SK-N-SH (cell line): ENCODE data around the gene ZNF385C. TPM values are rescaled to one million over a fixed set of nuclear protein-coding genes. Genes with fewer than 3 reads are reported as not detected.

Experiments used
- CTCF ChIA-PET: fragments of 300-600, 350-600 bp; formaldehyde crosslinking; extraction: SDS; loops from one replicate; lab custom pipeline; 2021; lab: Yijun Ruan, JAX
- POLR2A ChIA-PET: fragments of 350-600 bp; sonication (Branson Sonifier 250); formaldehyde crosslinking; extraction: SDS; loops from one replicate; lab custom pipeline; 2020; ENCODE audit warnings: antibody characterized with exemption, inconsistent platforms; lab: Yijun Ruan, JAX
- DNase-seq: peaks from one replicate; pipeline ENCODE4 v3.0.0; 2012
- H2AFZ ChIP-seq: fragments of 200-600 bp; sonication (generic); 2 replicates; pipeline ENCODE4 v1.8.1; 2016; ENCODE audit warnings: antibody characterized with exemption, mild to moderate bottlenecking, low read depth
- H3F3A ChIP-seq: fragments of 200-600 bp; sonication (generic); replicated peaks from 2 replicates; pipeline ENCODE3; 2016; ENCODE audit warnings: antibody characterized with exemption, mild to moderate bottlenecking; ENCODE audit not compliant: insufficient read depth
- H3K27ac ChIP-seq, 2 experiments: fragments of 200-500 bp in 1 of 2; fragments of 200-600 bp in 1 of 2; sonication (Bioruptor generic) in 1 of 2; sonication (generic), shearing (Covaris generic) in 1 of 2; 2 replicates each; pipeline versions ENCODE4 v1.5.1 to v1.6.1; 2014 to 2016; ENCODE audit warnings: low read depth in 2 of 2, inconsistent platforms in 1 of 2, low read length in 1 of 2, mild to moderate bottlenecking in 1 of 2, mixed read lengths in 1 of 2
- H3K27me3 ChIP-seq: fragments of 200-600 bp; sonication (generic), shearing (Covaris generic); 2 replicates; pipeline ENCODE4 v1.6.1; 2016; ENCODE audit warnings: mixed run types; ENCODE audit not compliant: insufficient read depth
- H3K36me3 ChIP-seq, 2 experiments: fragments of 200-500 bp in 1 of 2; fragments of 200-600 bp in 1 of 2; sonication (Bioruptor generic) in 1 of 2; sonication (generic) in 1 of 2; replicated peaks in 1 of 2; 2 replicates each; pipeline versions ENCODE3 to v1.5.1; 2014 to 2016; ENCODE audit warnings: low read length in 1 of 2, mild to moderate bottlenecking in 1 of 2; ENCODE audit not compliant: insufficient read depth in 2 of 2, control insufficient read depth in 1 of 2
- H3K4me1 ChIP-seq, 2 experiments: fragments of 200-500 bp in 1 of 2; fragments of 200-600 bp in 1 of 2; sonication (Bioruptor generic) in 1 of 2; sonication (generic), shearing (Covaris generic) in 1 of 2; 2 replicates each; pipeline versions ENCODE4 v1.5.1 to v1.6.1; 2014 to 2016; ENCODE audit warnings: low read depth in 1 of 2, low read length in 1 of 2, mixed run types in 1 of 2; ENCODE audit not compliant: insufficient read depth in 2 of 2, control insufficient read depth in 1 of 2
- H3K4me2 ChIP-seq: fragments of 200-600 bp; sonication (generic), shearing (Covaris generic); 2 replicates; pipeline ENCODE4 v1.6.1; 2017; ENCODE audit warnings: mixed run types
- H3K4me3 ChIP-seq, 2 experiments: fragments of 200-500 bp in 1 of 2; fragments of 200-600 bp in 1 of 2; sonication (Bioruptor generic) in 1 of 2; sonication (generic), shearing (Covaris generic) in 1 of 2; 2 replicates each; pipeline versions ENCODE4 v1.5.1 to v1.8.1; 2014 to 2016; ENCODE audit warnings: low read depth in 2 of 2, inconsistent platforms in 1 of 2, low read length in 1 of 2, mild to moderate bottlenecking in 1 of 2, mixed read lengths in 1 of 2, moderate library complexity in 1 of 2
- H3K79me2 ChIP-seq: fragments of 200-600 bp; sonication (generic); 2 replicates; pipeline ENCODE4 v1.8.1; 2017; ENCODE audit warnings: mild to moderate bottlenecking; ENCODE audit not compliant: insufficient read depth
- H3K9ac ChIP-seq: fragments of 200-600 bp; sonication (generic); 2 replicates; pipeline ENCODE4 v1.6.1; 2017; ENCODE audit warnings: mixed run types
- H3K9me2 ChIP-seq: fragments of 200-600 bp; sonication (generic); 2 replicates; pipeline ENCODE4 v1.6.1; 2017; ENCODE audit warnings: mixed run types
- H3K9me3 ChIP-seq: fragments of 200-600 bp; sonication (generic); 2 replicates; pipeline ENCODE4 v1.6.1; 2017; ENCODE audit warnings: mixed run types, mild to moderate bottlenecking, moderate library complexity
- H4K20me1 ChIP-seq: fragments of 200-600 bp; sonication (generic); 2 replicates; pipeline ENCODE4 v1.6.1; 2017; ENCODE audit warnings: mild to moderate bottlenecking, mixed run types; ENCODE audit not compliant: insufficient read depth
- CHD2 ChIP-seq: fragments of 150-350 bp; IDR thresholded peaks from 2 replicates; pipeline ENCODE4 v1.6.1; 2018; ENCODE audit warnings: low read length; ENCODE audit not compliant: partially characterized antibody
- EZH2phosphoT487 ChIP-seq: fragments of 200-600 bp; sonication (generic); IDR thresholded peaks from 2 replicates; pipeline ENCODE4 v1.6.1; 2017; ENCODE audit warnings: low read depth, mixed run types, mild to moderate bottlenecking, antibody characterized with exemption, moderate library complexity, borderline replicate concordance
- FOSL2 ChIP-seq: IDR thresholded peaks from 2 replicates; pipeline ENCODE4 v1.4.0; 2012; ENCODE audit warnings: low read depth, mild to moderate bottlenecking, moderate library complexity, borderline replicate concordance
- FOXJ3 ChIP-seq: sonication (generic); formaldehyde crosslinking; IDR thresholded peaks from 2 replicates; pipeline ENCODE4 v1.5.1; 2020; ENCODE audit warnings: mild to moderate bottlenecking, missing genetic modification reagents
- FOXM1 ChIP-seq: IDR thresholded peaks from 2 replicates; pipeline ENCODE4 v1.4.0; 2012; ENCODE audit warnings: low read depth, mild to moderate bottlenecking
- GATA2 ChIP-seq: sonication (generic); formaldehyde crosslinking; IDR thresholded peaks from 2 replicates; pipeline ENCODE4 v1.5.0; 2020; ENCODE audit warnings: mild to moderate bottlenecking, missing genetic modification reagents
- MEF2A ChIP-seq: IDR thresholded peaks from 2 replicates; pipeline ENCODE4 v1.4.0; 2012; ENCODE audit warnings: low read depth, borderline replicate concordance
- NFIC ChIP-seq: IDR thresholded peaks from 2 replicates; pipeline ENCODE4 v1.4.0; 2012; ENCODE audit warnings: borderline replicate concordance
- NRF1 ChIP-seq: IDR thresholded peaks from 2 replicates; pipeline ENCODE4 v1.6.1; 2012; ENCODE audit warnings: low read depth, mild to moderate bottlenecking, low read length
- PBX3 ChIP-seq: IDR thresholded peaks from 2 replicates; pipeline ENCODE4; 2012
- POLR2AphosphoS5 ChIP-seq: IDR thresholded peaks from 2 replicates; pipeline ENCODE4 v1.6.1; 2012; ENCODE audit warnings: low read depth, low read length
- RCOR1 ChIP-seq: fragments of 150-350 bp; IDR thresholded peaks from 2 replicates; pipeline ENCODE4 v1.6.1; 2017; ENCODE audit warnings: antibody characterized with exemption, low read length
- TCF12 ChIP-seq: IDR thresholded peaks from 2 replicates; pipeline ENCODE4 v1.4.0; 2012
- TEAD4 ChIP-seq: IDR thresholded peaks from 2 replicates; pipeline ENCODE4 v1.4.0; 2012; ENCODE audit warnings: mild to moderate bottlenecking, borderline replicate concordance; ENCODE audit not compliant: insufficient read depth
- YY1 ChIP-seq: IDR thresholded peaks from 2 replicates; pipeline ENCODE4 v1.4.0; 2012; ENCODE audit warnings: low read depth, mild to moderate bottlenecking
- WGBS: methylation state at CpG from one replicate; pipeline ENCODE4 v1.1.6; 2017; ENCODE audit warnings: low lambda C conversion rate; 5-methylcytosine and 5-hydroxymethylcytosine counted together
- polyA plus RNA-seq, 3 experiments: library from polyadenylated mRNA; depleted of rRNA; stranded (reverse); fragments of >200 nt; gene quantifications; 2 replicates each; pipeline ENCODE4 v1.2.3, GENCODE V29; 2012
- TF ChIP-seq, protein P1 (sequence below): fragments of 150-350 bp; IDR thresholded peaks from 2 replicates; pipeline ENCODE4 v1.6.1; 2017; ENCODE audit warnings: antibody characterized with exemption, low read length, low read depth, borderline replicate concordance
- TF ChIP-seq, protein P2 (sequence below): IDR thresholded peaks from 2 replicates; pipeline ENCODE4 v1.4.0; 2012; ENCODE audit warnings: low read depth
- TF ChIP-seq, protein P3 (sequence below): IDR thresholded peaks from 2 replicates; pipeline ENCODE4 v1.4.0; 2012; ENCODE audit warnings: low read depth, borderline replicate concordance

ZNF385C gene
- polyA plus RNA-seq, 1 of the 3 experiments (the other 2 are of a cell fraction): 0.05 TPM

- DNase-seq: no peak
- no peak for TF ChIP-seq TCF12
- TF ChIP-seq EZH2phosphoT487: no peak
- TF ChIP-seq NRF1: no peak
- TF ChIP-seq, protein P1, sequence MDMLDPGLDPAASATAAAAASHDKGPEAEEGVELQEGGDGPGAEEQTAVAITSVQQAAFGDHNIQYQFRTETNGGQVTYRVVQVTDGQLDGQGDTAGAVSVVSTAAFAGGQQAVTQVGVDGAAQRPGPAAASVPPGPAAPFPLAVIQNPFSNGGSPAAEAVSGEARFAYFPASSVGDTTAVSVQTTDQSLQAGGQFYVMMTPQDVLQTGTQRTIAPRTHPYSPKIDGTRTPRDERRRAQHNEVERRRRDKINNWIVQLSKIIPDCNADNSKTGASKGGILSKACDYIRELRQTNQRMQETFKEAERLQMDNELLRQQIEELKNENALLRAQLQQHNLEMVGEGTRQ: no peak
- TF ChIP-seq GATA2: no peak
- no peak for TF ChIP-seq PBX3
- no peak for TF ChIP-seq FOXM1
- TF ChIP-seq, protein P2, sequence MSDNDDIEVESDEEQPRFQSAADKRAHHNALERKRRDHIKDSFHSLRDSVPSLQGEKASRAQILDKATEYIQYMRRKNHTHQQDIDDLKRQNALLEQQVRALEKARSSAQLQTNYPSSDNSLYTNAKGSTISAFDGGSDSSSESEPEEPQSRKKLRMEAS: no peak
- no peak for TF ChIP-seq POLR2AphosphoS5
- TF ChIP-seq, protein P3, sequence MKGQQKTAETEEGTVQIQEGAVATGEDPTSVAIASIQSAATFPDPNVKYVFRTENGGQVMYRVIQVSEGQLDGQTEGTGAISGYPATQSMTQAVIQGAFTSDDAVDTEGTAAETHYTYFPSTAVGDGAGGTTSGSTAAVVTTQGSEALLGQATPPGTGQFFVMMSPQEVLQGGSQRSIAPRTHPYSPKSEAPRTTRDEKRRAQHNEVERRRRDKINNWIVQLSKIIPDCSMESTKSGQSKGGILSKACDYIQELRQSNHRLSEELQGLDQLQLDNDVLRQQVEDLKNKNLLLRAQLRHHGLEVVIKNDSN: no peak
- no peak for TF ChIP-seq TEAD4
- no peak for TF ChIP-seq MEF2A
- no peak for TF ChIP-seq FOXJ3 (CRISPR knock-in tag)
- TF ChIP-seq CHD2: no peak
- no peak for TF ChIP-seq RCOR1
- TF ChIP-seq NFIC: no peak
- TF ChIP-seq YY1: no peak
- TF ChIP-seq FOSL2: no peak
- no peaks in the 10 kb centered on the region for H3K27me3 ChIP-seq
- no peak overlapping the region for H2AFZ ChIP-seq
- POLR2A ChIA-PET: interaction anchor here (0.9 kb wide), 1 partner anchor 14 kb away, joined by 3 read pairs; the partner anchor contains the start of gene KAT2A
- CTCF ChIA-PET: interaction anchor here (2.9 kb wide), 1 partner anchor 46 kb away, joined by 13 read pairs; the partner anchor contains the start of gene KCNH4
- peaks cover 97% of the 10 kb centered on the region for H3K79me2 ChIP-seq
- peaks cover 69% of the 10 kb centered on the region for H4K20me1 ChIP-seq
- H3K4me2 ChIP-seq: no peak overlapping the region
- peaks cover 6% of the 10 kb centered on the region for H3F3A ChIP-seq
- peaks cover 15 to 18% of the 10 kb centered on the region in 2 experiments for H3K36me3 ChIP-seq
- no peaks in the 10 kb centered on the region for H3K9me2 ChIP-seq
- no peaks in the 10 kb centered on the region for H3K9me3 ChIP-seq
- no peak overlapping the region for H3K9ac ChIP-seq
- H3K27ac ChIP-seq: 0 out of 4 replicates have a peak overlapping the region, but pooled peaks of 1 of the 2 experiments have one; percentile 12
- no peak overlapping the region for H3K4me3 ChIP-seq
- peaks cover 23 to 29% of the 10 kb centered on the region in 2 experiments; a peak in 3 of 4 replicates for H3K4me1 ChIP-seq
- 86% methylated on average over 6 of the region's 6 CpGs for WGBS
Measured at GRCh38 chr17:42135151-42135550, 36.9 kb upstream of the ZNF385C start.
